Hippocampal formation (tissue), 2 donors: Measurements from ENCODE around the gene COQ8A.

Experiments
- DNase-seq, 2 donors: peaks; one replicate each; lab custom pipeline; 2025; lab: John Stamatoyannopoulos, UW

COQ8A gene

GRCh38 chr1:226940029-226940805 is at the start of gene COQ8A:
TSS of gene COQ8A (plus strand) at chr1:226940294. CDS start at chr1:226961386, 21,092 bp downstream.
- DNase-seq = peak; percentile 99 to 100

GRCh38 chr1:226890331-226891108 is 49.6 kb upstream of the COQ8A start:
- no peak for DNase-seq

GRCh38 chr1:226891346-226891745 is 48.7 kb upstream of the COQ8A start:
- DNase-seq = no peak

GRCh38 chr1:226891846-226892523 is 48.1 kb upstream of the COQ8A start:
- no peak for DNase-seq

- DNase-seq = no peak
Observed at GRCh38 chr1:226892524-226892875, 47.6 kb upstream of the COQ8A start.

GRCh38 chr1:226893936-226894335 is 46.2 kb upstream of the COQ8A start:
- DNase-seq = no peak

GRCh38 chr1:226894826-226895225 is 45.3 kb upstream of the COQ8A start:
- no peak for DNase-seq

- no peak for DNase-seq
Observed at GRCh38 chr1:226895644-226896043, 44.5 kb upstream of the COQ8A start.

GRCh38 chr1:226898246-226898645 is 41.8 kb upstream of the COQ8A start:
- no peak for DNase-seq

- no peak for DNase-seq
Observed at GRCh38 chr1:226901421-226901820, 38.7 kb upstream of the COQ8A start.

- no peak for DNase-seq
Observed at GRCh38 chr1:226902601-226903000, 37.5 kb upstream of the COQ8A start.

- no peak for DNase-seq
Observed at GRCh38 chr1:226903819-226904716, 36.0 kb upstream of the COQ8A start.

- DNase-seq = no peak
Observed at GRCh38 chr1:226904772-226905171, 35.3 kb upstream of the COQ8A start.

GRCh38 chr1:226908419-226908818 is 31.7 kb upstream of the COQ8A start:
- DNase-seq = no peak

GRCh38 chr1:226908913-226909312 is 31.2 kb upstream of the COQ8A start:
- no peak for DNase-seq

- peak; percentile 5 to 30 for DNase-seq
Observed at GRCh38 chr1:226912587-226913176, 27.4 kb upstream of the COQ8A start.

- DNase-seq = no peak
Observed at GRCh38 chr1:226915672-226915995, 24.5 kb upstream of the COQ8A start.

- no peak for DNase-seq
Observed at GRCh38 chr1:226916497-226916896, 23.6 kb upstream of the COQ8A start.

- no peak for DNase-seq
Observed at GRCh38 chr1:226919587-226919986, 20.5 kb upstream of the COQ8A start.

- no peak for DNase-seq
Observed at GRCh38 chr1:226919995-226920394, 20.1 kb upstream of the COQ8A start.

- DNase-seq = no peak
Observed at GRCh38 chr1:226920446-226920894, 19.6 kb upstream of the COQ8A start.
